PFSK-1 (cell line): ENCODE results near the gene TK1.

ENCODE experiments used
- POLR2AphosphoS5 ChIP-seq: IDR thresholded peaks from 2 replicates; pipeline ENCODE4 v1.6.1; 2012; ENCODE audit warnings: low read depth, mild to moderate bottlenecking, control low read depth, low read length, moderate library complexity
- TAF1 ChIP-seq: IDR thresholded peaks from 2 replicates; pipeline ENCODE4 v1.6.1; 2012; ENCODE audit warnings: low read length, control low read depth, borderline replicate concordance; ENCODE audit not compliant: insufficient read depth
- TF ChIP-seq, protein P1 (sequence below), 2 experiments: IDR thresholded peaks; 2 replicates each; pipeline versions ENCODE4 v1.6.1 to v1.8.0; 2011 to 2012; ENCODE audit warnings: low read depth in 2 of 2, low read length in 2 of 2, control low read depth in 1 of 2, inconsistent platforms in 1 of 2, mild to moderate bottlenecking in 1 of 2, moderate library complexity in 1 of 2; ENCODE audit not compliant: insufficient read depth in 1 of 2

DNA sequence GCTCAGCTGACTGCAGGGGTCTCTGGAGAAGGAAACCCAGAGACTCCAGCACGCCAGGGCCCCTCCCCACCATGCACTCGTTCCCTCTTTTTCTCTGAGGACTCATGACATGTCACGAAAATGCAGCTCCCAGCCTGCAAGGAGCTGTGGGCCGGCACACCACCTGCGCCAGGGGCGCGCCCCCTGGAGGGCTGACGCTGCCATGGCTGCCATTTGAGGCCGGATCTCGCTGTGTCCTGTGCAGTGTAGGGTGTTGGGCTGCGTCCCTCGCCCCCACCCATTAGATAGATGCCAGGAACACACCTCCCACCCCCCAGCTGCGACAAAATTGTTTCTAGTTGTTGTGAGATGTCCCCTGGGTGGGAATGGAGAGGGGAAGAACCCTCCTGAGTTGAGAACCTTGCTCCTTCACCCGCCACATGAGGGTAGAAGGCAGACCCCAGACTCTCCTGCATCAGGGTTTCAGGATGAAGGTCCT, 10.3 kb downstream of the TK1 start:
- TF ChIP-seq TAF1: no peak
- no peak for TF ChIP-seq POLR2AphosphoS5
- TF ChIP-seq, protein P1, sequence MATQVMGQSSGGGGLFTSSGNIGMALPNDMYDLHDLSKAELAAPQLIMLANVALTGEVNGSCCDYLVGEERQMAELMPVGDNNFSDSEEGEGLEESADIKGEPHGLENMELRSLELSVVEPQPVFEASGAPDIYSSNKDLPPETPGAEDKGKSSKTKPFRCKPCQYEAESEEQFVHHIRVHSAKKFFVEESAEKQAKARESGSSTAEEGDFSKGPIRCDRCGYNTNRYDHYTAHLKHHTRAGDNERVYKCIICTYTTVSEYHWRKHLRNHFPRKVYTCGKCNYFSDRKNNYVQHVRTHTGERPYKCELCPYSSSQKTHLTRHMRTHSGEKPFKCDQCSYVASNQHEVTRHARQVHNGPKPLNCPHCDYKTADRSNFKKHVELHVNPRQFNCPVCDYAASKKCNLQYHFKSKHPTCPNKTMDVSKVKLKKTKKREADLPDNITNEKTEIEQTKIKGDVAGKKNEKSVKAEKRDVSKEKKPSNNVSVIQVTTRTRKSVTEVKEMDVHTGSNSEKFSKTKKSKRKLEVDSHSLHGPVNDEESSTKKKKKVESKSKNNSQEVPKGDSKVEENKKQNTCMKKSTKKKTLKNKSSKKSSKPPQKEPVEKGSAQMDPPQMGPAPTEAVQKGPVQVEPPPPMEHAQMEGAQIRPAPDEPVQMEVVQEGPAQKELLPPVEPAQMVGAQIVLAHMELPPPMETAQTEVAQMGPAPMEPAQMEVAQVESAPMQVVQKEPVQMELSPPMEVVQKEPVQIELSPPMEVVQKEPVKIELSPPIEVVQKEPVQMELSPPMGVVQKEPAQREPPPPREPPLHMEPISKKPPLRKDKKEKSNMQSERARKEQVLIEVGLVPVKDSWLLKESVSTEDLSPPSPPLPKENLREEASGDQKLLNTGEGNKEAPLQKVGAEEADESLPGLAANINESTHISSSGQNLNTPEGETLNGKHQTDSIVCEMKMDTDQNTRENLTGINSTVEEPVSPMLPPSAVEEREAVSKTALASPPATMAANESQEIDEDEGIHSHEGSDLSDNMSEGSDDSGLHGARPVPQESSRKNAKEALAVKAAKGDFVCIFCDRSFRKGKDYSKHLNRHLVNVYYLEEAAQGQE (IDR thresholded peaks at IDR 0.05; ENCODE audit: insufficient read depth in 1 of 2, low read depth in 2 of 2, low read length in 2 of 2): no peak
